Measurements from ENCODE around the gene TRAPPC11.
A peak's percentile ranks its signal among the peaks of the same experiment; 100 is the strongest.
"Not testable (repeated sequence)": the region's sequence is repeated elsewhere in the genome, so short reads cannot be mapped to it uniquely, and the experiment has no call there.

The TRAPPC11 gene

DNA sequence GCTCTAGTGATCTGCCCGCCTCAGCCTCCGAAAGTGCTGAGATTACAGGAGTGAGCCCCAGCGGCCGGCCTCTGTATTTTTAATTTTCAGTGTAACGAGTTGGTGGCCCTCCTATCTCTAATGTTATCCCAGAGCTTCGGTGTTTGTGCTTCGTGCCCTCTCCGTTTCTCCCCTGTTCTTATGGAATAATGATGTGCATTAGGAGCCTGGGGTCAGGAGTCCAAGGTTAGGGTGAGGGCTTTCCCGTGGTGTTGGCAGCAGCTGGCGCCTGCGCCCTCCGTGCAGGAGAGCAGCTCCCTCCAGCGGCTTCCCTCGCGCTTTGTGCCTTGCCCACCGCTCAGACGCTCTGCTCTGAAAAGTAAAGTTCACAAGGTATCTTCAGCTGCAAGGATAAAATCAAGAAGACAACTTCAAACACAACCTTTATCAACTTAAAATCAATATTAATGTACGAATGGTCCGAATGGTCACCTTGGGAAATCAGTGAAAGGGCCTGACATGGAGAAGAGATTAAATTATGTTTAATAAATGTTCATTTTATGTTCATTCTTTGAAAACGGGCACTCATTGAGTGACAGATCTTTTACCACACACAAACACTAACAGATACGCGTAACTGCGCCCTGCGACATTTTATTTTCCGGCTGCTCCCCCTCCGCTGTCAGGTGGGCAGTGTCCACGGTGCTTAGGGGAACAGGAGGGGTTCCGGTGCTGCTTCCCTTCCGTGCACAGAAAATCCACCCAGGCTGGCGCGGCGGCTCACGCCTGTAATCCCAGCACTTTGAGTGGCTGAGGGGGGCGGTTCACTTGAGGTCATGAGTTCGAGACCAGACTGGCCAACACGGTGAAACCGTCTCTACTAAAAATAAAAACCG lies 62.4 kb downstream of the TRAPPC11 start:
- peak in 1 of 2 donors; percentile 23 for DNase-seq (ENCODE audit: low read depth in 2 of 2)

DNA sequence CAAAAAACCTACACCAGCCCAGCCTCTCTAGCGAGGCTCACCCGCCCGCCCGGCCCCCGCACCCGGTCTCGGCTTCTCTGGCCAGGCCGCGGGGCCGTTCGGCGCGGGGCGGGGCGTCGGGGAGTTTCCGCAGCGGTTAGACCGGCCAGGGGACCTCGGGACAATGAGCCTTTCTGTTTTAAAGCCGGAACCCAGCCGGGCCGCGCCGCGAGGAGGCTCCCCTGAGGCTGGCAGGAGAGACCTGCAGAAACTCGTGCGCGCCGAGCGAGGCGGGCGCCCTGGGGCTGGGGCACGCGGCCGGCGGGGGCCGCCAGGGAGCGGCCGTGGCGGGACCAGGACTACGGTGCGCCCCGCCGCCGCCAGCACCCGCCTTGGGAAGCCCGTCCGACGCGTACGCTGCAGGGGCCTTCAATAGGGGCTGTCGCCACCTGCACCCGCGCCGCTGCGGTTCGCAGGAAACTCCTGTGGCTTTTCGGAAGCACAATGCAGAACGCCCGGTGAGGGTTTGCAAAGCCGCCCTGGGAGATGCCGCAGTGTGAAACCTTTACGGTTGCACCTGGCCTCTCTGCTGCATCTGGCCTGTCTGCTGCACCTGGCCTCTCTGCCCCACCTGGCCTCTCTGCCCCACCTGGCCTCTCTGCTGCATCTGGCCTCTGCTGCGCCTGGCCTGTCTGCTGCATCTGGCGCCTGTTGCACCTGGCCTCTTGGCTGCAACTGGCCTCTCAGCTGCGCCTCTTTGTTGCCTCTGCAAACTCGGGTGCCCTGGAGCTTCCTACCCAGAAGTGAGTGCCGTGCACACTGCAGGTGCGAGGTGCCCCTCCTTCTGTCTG lies 63.9 kb downstream of the TRAPPC11 start:
- peak in 1 of 2 donors; percentile 21 for DNase-seq (ENCODE audit: low read depth in 2 of 2)

DNA sequence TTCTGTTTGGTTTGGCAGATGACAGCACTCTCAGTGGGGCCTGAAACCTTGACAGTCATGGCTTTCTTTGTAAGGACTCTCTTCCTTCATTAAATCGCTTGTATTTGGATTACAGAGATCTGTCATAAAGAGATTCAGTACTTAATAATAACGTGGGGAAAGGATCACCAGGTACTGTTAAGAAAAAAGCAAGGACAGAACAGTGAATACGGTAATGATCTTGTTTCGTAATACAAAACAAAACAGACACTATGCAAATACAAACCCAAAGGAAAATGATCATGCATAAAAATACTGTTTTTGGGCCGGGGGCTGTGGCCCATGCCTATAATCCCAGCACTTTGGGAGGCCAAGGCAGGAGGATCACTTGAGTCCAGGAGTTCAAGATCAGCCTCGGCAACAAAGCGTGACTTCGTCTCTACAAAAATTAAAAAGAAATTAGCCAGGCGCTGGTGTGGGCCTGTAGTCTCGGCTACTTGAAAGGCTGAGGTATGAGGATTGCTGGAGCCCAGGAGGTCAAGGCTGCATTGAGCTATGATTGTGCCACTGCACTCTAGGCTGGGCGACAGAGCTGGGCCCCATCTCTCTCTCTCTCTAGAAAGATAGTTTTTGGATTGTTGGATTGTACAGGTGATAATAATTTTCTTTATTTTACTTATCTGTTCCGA lies 64.6 kb downstream of the TRAPPC11 start:
- DNase-seq (ENCODE audit: low read depth in 2 of 2) = no peak

- DNase-seq (ENCODE audit: low read depth in 2 of 2) = not testable (repeated sequence)
These were observed 66.5 kb downstream of the TRAPPC11 start for GRCh38 chr4:183725585-183725984.

DNA sequence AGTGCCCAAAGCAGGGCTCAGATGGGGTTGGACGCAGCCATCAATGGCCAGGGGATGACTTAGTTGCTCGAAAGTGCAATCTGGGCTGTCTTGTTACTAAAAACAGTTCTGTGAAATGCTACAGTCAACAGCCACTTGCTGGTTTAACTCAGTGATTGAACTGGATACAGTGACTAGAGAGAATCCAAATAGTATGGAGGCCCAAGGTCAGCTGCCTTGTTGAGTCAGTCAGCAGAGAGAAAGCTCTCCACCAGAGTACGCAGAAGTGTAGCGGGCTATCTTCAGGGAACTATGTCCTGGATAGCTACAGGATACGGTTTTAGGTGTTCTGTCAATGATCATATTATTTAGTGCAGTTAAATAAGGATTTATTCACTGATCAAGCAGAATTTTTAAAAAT lies 68.4 kb downstream of the TRAPPC11 start:
- DNase-seq (ENCODE audit: low read depth in 2 of 2) = no peak

- no peak for DNase-seq (ENCODE audit: low read depth in 2 of 2)
These were observed 69.4 kb downstream of the TRAPPC11 start for GRCh38 chr4:183728223-183729068.

GRCh38 chr4:183729069-183729406 lies 69.9 kb downstream of the TRAPPC11 start:
- DNase-seq (ENCODE audit: low read depth in 2 of 2) = no peak

GRCh38 chr4:183729430-183730328 lies 70.6 kb downstream of the TRAPPC11 start:
- no peak for DNase-seq (ENCODE audit: low read depth in 2 of 2)

DNA sequence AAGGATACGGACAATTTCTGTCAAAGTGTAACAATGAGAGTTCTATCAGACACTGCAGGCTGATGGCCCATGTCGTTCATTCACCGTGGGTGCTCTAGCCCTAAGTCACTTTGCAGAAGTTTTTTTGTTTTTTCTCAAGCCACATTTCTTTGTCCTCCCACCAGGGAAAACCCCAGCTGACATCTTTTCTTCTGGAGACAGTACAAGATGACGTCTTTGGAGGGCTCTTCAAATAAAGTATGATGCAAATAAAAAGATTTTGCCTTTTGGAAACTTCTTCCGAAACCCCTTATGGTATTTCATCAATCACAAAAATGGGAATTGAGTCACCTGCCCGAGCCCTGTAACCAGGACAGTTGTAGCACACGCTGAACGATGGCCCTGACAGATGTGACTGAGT lies 73.2 kb downstream of the TRAPPC11 start:
- DNase-seq (ENCODE audit: low read depth in 2 of 2) = no peak

DNA sequence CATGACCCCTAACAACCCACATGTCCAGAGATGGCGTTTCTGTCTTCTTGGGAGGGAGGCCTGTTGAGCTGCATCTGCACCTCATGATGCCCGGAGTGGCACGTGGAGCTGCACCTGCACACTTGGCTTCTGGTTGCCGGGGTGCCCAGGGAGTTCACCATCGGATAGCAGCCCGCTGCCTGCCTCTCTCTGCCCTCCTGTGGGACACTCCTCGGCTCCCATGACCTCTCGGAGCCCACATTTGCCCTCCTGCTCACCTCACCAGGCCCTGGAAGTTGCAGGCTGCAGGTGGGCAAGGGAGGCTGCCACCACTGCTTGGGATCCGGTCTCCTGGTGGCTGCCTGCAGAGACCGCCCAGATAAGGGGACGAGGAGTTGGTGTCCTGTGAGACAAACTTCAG lies 74.1 kb downstream of the TRAPPC11 start:
- no peak for DNase-seq (ENCODE audit: low read depth in 2 of 2)

GRCh38 chr4:183738081-183738673 lies 79.1 kb downstream of the TRAPPC11 start:
- DNase-seq (ENCODE audit: low read depth in 2 of 2) = no peak

- DNase-seq (ENCODE audit: low read depth in 2 of 2) = no peak
These were observed 79.9 kb downstream of the TRAPPC11 start for GRCh38 chr4:183738961-183739360.

- no peak for DNase-seq (ENCODE audit: low read depth in 2 of 2)
These were observed 87.5 kb downstream of the TRAPPC11 start for GRCh38 chr4:183746305-183747229.

DNA sequence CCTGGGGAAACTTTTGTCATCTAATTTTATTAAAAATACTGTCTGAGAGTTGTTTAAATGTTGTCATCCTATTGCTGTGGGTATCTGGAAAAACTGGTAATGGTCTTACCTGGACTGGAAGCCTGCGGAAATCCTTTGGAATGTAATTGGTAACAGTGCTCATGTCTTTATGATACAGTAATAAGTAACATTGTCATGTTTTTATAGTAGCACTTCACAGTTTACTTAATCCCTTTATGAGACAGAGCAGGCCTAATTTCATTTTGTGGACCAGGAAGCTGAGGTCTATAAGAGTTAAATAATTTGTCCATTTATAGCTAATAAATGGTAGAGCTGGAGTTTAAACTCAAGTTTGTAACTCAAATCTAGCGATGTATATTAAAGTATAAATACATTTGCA lies 88.3 kb downstream of the TRAPPC11 start:
- no peak for DNase-seq (ENCODE audit: low read depth in 2 of 2)

DNA sequence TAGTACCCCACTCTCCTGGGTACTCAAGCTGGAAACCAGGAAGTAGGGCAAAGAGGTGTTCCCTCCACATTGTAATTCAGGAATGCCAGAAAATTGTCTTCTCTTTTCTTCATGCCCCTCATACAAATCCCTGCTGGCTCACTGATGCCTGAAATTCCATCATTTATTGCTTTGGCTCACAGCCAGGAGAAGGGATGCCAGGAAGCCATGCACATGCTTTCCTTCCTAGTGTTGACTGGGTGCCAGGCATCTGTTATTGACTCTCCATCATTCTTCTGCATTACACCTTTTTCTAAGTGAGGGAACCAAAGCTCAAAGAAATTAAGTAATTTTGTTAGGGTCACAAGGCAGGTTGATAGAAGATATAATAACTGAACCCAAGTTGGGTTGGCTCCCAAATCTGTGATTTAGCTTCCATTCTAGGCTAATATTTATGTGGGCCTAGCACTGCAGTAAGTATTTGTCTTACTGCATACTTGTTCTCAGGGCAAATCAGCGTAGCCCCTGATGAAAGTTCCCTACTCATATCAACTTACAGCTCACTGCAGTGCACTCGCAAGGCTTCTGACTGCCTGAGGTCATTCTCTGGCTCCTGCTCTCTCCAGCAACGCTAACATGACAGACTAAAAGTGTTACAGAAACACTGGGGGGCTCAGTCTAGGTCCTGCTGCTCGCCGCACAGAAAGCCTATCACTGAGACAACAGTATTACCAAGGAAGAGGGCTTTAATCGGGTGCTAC lies 89.0 kb downstream of the TRAPPC11 start:
- DNase-seq (ENCODE audit: low read depth in 2 of 2) = no peak

DNA sequence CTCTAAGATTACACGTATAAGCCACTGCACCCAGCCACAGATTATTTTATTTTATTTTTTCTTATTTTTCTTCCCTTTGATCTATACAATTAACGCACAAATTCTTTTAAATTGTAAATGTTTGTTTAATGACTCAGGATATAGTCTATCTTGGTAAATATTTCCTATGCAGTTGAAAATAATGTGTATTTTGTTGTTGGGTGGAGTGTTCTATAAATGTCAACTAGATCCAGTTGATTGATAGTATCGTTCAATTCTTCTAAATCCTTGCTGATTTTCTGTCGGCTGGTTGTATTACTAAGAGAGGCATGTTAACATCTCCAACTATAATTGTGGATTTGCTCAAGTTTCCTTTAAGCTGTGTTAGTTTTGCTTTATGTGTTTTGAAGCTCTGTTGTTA lies 92.0 kb downstream of the TRAPPC11 start:
- DNase-seq (ENCODE audit: low read depth in 2 of 2) = no peak

DNA sequence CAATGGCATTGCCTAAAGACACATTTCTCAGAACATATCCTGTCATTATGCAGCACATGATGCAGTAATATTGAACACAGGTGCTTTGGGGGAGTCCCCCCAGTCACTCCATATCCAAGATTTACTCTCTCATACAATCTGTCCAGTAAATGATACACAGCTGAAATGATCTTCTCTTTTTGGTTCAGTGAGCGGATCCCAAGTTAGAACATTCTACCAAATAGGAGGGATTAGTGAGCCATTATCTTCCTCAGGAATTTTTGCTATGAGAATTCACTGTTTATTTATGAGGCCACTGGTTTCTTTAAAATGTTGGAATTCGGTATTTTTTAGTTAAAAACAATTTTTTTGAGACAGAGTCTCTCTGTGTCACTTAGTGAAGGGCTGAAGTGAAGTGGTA lies 96.5 kb downstream of the TRAPPC11 start:
- no peak for DNase-seq (ENCODE audit: low read depth in 2 of 2)

DNA sequence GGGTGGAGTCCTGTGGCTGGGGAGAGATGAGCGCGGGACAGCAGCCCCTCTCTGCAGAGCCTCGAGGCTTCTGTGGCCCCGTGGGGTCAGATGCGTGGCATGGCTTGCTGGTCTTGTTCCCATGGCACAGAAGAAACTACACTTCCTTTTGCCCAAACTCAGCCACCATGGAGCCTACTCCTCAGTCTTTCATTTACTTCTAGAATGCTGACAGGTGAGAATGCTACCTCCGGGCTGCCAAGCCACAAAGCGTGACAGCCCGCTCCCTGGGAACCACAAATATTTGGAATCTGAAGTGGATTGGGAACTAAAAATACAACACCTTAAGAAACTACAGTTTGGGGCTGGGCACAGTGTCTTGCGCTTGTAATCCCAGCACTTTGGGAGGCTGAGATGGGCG lies 98.0 kb downstream of the TRAPPC11 start:
- DNase-seq (ENCODE audit: low read depth in 2 of 2) = no peak

Measured in stimulated activated CD8-positive, alpha-beta memory T cell treated with anti-CD3 and anti-CD28 coated beads, Interleukin-15, amount 100 ng/mL, for 4 hours (primary cell).